ENCODE measurements around the gene TAOK2.
"Not testable (repeated sequence)": the region's sequence is repeated elsewhere in the genome, so short reads cannot be mapped to it uniquely, and the experiment has no call there.

The TAOK2 gene

DNA sequence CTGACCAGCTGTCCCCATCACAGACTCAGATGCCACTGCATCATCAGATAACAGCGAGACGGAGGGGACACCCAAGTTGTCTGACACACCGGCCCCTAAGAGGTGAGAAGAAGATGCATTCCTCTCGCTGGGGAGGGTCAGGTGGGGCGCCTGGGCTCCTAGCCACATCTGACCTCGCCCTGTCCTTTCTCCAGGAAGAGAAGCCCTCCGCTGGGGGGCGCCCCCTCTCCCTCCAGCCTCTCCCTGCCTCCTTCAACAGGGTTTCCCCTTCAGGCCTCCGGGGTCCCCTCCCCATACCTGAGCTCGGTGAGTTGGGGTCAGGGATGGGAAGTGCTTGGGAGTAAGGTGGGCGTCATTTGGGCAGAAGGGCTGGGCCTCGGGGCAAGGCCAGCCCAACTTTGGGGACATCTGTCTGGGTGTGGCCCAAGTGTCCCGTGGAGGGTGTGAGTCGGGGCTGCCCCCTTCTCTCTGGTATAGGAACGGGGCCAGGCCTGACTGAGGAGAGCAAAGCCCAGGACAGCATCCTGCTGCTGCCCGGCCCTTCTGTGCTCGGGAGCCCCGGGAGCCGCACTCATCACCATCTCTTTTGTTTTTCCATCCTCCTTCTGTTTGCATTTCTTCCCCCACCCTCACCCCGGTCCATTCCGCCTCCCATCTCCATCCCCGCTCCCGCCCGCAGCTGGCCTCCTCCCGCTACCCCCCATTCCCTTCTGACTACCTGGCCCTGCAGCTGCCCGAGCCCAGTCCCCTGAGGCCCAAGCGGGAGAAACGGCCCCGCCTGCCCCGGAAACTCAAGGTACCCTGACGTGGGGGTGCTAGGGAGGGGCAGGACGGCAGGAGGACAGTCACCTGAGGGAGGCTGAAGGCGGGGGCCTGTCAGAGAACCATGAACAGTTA is 27.3 kb downstream of the TAOK2 start:
- no peak for DNase-seq (ENCODE audit: extremely low read depth in 1 of 2, low read depth in 1 of 2)

DNA sequence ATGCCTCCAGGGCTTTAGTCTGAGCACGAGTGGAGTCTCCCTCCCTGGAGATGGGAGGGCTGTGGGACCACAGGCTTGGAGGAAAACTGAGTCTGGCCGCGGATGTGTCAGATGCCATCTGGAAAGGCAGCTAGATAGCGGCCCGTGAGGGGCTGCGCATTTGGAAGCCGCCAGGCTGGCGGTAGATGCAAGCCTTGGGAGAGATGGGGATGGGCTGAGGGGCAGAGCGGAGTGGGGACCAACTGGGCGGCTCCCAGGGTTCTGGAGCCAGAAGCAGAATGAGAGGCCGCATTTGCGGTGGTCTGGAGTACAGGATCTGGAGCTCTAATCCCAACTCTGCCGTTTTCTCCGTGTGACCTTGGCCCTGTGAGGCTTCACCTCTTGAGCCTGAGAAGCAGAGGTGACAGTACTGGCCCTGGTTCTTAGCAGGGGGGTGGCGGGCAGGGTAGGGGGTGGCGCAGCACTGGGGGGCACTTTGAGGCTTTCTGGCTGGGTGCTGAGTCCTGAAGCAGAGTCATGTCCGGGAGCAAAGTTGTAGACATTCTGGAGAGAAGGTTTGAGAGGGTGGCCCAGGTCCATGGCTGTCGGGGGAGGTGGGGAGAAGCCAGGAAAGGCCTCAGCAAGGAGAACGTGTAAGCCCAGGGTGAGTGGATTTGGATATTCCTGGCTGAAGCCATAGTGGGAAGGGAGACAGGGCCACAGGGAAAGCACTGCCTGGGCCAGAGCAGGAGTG is 29.1 kb downstream of the TAOK2 start:
- DNase-seq (ENCODE audit: extremely low read depth in 1 of 2, low read depth in 1 of 2): no peak

DNA sequence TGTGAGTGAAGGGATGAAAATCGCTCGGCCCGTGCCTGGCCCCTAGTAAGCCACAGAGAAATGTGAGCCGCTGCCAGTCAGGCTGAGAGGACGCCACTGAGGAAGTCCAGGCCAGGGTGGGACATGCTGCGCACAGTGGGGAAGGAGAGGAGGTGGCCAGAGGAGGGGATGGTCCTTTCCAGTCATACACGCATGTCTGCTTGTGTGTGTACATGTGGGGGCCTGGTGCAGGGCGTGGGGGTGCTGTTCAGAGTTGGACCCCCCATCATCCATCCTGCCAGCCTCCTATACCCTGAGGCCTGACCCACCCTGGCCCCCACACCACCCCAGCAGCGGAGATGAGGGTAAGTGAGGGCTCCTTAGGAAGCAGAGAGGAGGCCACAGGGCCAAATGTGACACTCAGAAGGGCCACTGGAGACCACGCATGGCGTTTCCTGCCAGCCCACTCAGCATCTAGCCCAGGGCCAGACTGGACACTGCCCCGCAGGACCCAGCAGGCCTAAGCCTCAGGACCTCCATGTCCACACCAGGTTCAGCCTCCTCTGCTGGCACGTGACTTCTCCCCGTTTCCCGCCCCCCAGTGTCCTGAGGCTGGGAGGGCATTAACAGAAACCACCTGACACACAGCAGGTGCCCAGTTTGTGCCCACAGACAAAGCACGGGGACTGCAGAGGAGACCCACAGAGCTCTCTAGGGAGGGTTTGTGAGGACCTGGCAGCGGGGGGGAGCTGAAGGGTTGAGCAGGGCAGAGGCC is 30.2 kb downstream of the TAOK2 start:
- DNase-seq (ENCODE audit: extremely low read depth in 1 of 2, low read depth in 1 of 2): no peak

DNA sequence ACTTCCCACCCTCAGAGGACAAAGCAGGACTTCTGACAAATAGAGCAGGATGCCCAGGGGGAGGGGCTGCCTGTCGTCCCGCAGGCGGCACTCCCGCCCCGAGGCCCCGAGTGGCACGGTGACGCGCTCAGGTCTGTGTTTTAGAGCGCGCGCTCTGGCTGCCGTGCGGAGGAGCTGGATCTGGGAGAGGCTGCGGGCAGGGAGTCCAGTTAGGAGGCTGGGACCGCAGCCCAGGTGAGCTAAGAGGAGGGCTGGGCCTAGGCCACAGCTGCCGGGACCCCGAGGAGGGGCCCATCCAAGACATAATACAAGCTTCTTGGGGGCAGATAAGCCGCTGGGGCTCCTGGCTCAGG is 30.7 kb downstream of the TAOK2 start:
- DNase-seq (ENCODE audit: extremely low read depth in 1 of 2, low read depth in 1 of 2): no peak

DNA sequence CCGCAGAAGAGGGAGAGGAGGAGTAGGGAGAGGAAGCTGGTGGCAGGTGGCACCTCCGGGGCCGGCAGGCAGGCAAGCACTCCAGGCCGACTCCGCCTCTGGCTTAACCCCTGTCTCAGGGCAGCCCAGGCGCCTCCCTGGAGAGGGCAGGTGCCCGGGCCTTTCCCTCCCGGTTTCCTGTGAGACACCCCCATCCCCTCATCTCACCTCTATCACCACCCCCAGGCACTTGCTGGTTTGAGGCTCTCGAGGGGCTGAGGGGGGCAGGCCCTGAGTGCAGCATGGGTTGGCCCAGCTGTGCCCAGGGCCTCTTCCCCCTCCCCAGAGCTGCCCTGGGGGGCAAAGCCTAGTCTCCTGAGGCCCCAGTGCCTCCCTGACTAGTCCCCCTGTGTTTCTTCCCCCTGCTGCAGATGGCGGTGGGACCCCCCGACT is 31.2 kb downstream of the TAOK2 start:
- no peak for DNase-seq (ENCODE audit: extremely low read depth in 1 of 2, low read depth in 1 of 2)

DNA sequence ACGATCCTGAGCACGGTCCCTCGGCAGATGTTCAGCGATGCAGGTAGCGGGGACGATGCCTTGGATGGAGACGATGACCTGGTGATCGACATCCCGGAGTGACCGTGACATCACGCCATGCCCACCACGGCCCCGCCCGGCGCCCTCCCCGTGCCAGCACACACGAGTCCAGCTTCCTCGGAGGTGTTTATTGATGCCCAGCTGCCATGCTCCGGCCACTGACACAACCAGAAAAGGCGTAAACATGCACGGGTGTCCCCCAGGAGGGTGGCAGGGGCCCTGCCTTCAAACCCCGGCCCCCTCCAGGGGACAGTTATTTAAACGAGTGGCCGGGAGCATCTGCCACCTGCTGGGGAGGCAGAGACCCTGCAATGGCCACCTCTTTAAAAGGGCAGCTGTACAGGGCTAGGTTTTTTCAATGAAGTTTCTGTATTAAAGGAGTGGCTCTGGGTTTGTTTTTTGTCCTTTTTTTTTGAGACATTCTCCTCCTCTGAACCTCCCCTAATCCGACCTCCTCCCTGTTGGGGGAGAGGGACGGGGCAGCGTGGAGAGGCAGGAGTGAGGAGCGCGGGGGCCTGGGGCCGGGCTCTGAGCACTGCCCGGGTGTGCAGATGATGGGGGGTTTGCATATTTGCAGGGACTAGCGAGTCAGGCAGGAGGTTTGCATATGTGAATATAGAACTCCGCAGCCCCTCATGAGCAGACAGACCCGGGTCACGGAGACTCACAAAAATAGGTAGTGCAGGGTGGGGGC is 31.9 kb downstream of the TAOK2 start:
- DNase-seq (ENCODE audit: extremely low read depth in 1 of 2, low read depth in 1 of 2): no peak

DNA sequence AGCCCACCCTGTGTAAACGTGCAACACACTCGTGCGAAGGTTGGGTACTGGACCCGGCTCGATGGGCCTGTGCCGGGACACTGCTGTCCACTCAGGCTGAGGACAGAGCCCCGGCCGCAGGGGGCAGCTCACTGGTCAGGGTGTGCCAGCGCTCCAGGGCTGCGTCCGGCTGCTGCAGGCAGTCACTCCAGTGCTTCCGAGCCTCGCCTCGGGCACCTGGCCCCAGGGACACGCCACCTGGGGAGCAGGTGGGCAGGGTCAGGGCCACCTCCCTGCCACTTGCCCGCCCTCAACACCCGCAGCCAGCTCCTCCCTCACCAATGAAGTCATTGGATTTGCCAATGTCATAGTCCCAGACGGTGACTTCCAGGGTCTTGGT is 32.4 kb downstream of the TAOK2 start:
- DNase-seq (ENCODE audit: extremely low read depth in 1 of 2, low read depth in 1 of 2): no peak

DNA sequence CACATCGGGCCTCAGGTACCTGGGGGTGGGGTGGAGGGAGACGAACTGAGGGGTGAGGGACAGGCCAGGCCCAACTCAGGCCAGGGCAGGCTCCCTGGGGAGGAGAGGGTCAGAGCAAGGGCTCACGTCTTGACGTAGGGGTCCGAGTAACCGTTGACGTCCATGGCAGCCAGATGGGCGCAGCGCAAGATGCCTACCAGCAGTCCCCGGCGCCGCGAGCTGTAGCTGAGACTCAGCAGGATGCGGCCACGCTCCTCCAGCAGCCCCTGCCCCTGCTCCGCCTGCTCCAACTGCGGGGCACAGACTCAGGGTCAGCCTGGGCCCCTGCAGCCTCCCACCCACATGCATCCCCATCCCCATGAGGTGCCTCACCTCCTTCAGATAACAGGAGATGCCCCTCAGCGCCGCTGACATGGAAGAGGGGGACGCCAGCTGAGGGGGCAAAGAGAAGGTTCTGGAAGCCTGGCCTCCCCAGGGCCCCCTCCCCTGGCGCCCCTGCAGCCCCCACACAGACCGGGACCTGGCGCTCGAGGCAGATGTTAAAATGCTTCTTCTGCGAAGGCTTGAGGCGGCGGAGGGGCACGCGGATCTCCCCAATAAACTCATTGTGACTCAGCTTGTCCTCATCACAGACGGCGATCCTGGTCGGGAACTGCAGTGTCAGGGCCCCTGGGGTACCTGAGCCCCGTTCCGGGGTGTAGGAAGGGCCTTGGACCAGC is 33.1 kb downstream of the TAOK2 start:
- DNase-seq (ENCODE audit: extremely low read depth in 1 of 2, low read depth in 1 of 2): no peak

DNA sequence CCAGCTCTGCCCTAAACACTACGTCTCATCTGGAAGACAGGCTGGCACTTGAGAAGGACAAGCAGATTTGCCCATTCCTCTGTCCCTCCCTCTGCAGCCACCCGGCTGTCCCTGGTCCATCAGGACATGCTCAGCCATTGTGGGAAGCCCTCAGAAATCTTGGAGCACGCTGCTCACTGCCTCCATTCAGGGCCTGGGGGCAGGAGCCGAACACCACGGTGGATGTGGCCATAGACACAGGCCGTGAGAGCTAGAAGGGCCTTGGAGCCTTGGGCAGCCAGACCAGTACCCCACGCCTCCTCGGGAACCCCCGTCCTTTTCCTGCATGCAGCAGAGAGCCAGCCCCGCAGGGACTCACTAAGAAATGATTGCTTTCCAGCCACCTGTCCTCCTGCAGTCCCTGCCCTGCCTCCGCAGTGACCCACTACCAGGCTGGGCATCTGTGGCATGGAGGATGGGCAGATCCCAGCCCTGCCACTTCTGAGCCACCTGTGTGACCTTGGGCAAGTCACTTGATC is 33.8 kb downstream of the TAOK2 start:
- DNase-seq (ENCODE audit: extremely low read depth in 1 of 2, low read depth in 1 of 2): no peak

DNA sequence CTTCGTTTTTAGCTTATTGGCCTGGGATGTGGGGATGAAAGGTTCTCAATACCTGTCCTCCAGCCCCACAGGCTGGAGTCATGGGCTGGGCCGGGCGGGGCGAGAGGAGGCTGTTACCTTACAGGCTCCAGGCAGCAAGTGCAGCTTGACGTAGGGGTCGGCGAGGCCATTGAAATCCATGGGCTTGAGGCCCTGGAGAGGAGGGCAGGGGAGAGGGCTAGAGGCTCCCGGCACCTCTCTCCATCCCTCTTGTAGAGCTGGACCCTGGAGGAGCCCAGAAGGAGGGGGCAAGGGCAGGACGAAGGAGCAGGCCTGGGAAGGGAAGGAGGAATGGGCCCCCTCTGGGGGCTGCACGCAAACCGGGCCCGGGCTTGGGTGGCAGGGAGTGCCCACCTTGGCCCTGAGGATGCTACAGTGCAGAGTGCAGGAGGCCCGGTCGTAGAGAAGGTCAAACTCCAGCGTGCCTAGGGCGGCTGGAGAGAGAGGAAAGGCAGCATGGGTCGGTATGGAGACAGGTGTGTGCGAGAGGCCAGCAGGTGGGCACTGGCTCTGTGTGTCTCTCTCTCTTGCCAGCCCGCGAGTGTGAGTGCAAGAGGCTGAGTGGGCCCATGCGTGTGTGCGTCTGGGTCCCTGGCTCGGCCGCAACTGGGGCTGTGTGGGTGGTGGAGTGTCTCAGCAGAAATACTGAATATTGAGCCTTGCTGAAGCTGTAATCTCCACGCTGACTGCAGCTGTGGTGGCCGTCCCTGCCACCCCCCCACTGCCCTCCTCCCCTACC is 35.6 kb downstream of the TAOK2 start:
- no peak for DNase-seq (ENCODE audit: extremely low read depth in 1 of 2, low read depth in 1 of 2)

DNA sequence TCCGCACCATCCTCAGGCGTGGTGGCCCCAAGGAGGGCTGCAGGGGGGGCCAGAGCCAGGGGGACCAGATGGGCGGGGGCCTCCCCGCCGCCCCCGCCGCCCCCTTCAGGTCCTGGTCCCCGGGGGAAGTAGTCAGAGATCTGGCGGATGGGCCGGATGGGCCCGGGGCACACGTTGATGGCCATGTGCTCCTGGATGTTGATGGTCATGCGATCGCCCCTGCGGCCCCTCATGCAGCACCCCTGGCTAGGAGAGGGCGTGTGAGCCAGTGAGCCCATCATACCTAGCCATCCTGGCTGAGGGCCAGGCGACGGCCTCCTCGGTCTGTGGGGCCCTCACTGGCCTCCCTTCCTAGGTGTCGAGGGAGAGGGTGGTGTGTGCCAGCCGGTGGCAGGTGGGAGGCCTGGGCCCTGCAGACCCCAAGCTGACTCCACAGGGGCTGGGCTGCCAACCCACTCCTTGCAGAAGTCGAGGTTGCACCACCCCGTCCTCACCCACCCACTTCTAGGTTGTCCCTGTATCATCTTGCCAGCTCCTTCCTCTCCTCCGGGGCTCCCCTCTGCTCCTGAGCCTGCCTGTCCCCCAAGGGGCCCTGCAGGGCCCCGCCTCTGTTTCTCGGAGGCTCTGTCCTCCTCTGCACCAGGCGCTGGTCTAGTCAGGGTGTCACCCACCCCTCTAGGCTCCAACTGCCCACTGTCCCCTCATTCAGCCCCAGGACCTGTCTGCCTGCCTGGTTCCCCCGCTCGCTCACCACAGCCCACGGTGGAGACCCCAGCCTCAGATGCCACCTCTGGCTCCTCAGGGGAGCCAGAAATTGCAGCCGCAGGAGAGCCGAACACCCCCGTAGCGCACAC is 36.5 kb downstream of the TAOK2 start:
- no peak for DNase-seq (ENCODE audit: extremely low read depth in 1 of 2, low read depth in 1 of 2)

DNA sequence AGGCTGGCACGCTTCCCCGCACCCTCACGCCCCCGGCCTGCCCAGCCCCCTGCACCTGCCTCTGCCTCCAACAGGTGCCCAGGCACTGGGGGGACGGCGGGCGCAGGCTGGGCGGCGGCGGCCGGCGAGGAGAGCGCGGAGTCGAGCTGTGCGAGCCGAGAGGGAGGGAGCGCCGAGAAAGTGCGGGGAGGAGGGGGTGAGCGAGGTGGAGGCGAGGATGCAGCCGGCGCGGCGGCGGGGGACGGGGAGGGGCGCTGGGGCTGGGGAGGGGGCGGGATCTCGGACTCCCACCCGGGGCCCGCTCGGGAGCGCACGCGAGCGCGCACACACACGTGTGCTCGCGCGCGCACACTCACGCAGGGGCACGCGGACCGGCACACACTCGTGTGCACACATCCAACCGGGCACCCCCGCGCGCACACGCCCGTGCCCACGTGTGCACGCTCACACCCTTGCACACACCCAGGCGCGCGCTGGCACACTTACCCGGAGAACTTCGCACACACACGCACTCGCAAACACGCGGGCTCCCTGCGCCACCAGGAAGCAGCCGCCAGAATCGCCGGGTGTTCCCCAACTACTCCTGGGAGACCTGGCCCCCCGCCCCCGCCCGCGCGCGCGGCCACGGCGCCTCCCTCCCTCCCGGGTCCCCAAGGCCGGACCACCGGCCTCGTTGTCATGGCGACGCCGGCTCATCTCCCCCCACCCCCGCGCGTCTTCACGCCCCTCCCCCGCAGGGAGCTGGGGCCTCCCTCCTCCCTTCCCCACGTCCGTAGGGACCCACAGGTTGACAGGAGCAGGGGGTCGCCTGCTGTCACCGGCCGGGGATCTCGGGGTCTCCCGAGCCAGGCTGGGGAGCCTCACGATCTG is 37.4 kb downstream of the TAOK2 start, which contains the start of gene DOC2A:
Gene DOC2A, minus strand, starts transcription at position 184 of the 870 bp plus-strand sequence. CDS start 805 bp downstream, outside the sequence.
- no peak for DNase-seq (ENCODE audit: extremely low read depth in 1 of 2, low read depth in 1 of 2)

DNA sequence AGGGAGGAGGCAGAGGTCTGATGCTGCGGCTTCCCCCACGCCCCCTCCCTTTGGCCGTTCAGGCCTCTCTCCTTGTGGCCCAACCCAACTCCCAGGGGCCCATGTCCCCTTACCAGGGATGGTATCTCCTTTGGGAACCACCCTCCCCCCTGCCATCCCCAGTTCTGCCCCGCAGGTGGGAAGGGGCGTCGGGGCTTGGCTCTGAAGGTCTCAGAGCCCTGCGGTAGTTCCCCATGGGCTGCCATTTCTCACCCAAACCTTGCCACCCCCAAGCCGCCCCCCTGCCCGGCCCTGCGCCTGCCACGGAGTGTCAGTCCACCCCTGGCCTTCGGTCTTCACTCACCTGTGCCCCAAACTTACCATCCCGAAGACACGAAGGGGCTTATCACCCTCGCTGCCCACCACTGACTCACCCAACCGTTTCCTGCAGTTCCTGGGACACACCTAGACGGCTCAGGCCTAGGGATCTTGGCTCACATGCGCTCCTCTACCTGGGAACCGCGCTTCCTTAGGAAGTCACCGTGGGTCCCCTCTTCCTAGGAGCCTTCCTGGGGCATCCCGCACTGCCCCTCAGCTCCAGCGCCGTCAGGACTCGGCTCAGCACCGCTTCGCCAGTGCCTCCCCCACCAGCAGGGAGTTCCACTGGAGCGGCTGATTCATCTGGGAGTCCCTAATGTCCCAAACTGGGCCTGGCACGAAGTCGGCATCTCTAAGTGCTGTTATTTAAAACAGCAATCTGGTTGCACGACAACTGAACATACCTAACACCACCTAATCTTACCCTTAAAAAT is 38.2 kb downstream of the TAOK2 start:
- no peak for DNase-seq (ENCODE audit: extremely low read depth in 1 of 2, low read depth in 1 of 2)

DNA sequence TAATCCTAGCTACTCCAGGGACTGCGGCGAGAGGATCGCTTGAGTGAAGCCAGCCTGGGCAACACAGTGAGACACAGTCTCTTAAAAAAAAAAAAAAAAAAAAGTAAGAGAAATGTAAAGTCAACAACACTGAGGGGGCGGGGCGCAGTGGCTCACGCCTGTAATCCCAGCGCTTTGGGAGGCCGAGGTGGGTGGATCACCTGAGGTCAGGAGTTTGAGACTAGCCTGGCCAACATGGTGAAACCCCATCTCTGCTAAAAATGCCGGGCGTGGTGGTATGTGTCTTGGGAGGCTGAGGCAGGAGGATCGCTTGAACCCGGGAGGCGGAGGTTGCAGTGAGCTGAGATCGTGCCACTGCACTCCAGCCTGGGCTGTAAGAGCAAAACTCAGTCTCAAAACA is 38.9 kb downstream of the TAOK2 start:
- DNase-seq (ENCODE audit: extremely low read depth in 1 of 2, low read depth in 1 of 2): not testable (repeated sequence)

DNA sequence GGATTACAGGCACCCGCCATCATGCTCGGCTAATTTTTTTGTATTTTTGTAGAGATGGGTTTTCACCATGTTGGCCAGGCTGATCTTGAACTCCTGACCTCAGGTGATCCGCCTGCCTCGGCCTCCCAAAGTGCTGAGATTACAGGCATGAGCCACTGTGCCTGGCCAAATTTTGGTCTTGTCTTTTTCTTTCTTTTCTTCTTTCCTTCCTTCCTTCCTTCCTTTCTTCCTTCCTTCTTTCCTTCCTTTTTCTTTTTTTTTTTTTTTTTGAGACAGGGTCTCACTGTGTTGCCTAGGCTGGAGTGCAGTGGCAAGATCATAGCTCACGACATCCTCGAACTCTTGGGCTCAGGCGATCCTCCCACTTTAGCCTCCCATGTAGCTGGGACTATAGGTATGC is 41.8 kb downstream of the TAOK2 start:
- not testable (repeated sequence) for DNase-seq (ENCODE audit: extremely low read depth in 1 of 2, low read depth in 1 of 2)

DNA sequence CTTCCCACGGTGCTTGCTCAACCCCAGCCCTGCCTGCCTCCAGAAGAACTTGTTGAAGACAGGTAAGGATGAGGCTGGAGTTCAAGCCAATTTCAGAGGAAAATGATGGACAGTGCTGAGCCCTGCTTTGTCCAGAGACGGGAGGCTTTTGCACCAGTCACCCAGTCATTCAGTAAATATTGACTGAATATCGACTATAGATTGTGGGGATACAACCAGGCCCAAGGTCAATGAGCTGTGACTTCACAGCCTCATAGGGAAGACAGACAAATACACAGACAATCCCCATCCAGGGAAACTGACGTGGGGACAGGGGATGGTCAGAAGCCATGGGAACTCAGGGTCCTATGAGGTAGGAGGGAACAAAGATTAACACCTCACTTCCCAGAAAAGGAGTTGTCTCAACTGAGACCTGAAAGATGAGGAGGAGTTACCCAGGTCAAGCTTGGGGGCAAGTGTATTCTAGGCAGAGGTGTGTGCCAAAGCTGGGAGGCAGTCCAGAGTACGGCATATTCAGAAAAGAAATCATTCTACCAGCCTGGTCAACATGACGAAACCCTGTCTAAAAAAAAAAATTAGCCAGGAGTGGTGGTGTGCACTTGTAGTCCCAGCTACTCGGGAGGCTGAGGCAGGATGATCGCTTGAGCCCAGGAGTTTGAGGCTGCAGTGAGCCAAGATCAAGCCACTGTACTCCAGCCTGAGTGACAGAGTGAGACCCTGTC is 43.0 kb downstream of the TAOK2 start:
- DNase-seq (ENCODE audit: extremely low read depth in 1 of 2, low read depth in 1 of 2): no peak

Data from activated CD8-positive, alpha-beta memory T cell treated with anti-CD3 and anti-CD28 coated beads for 1 hour (primary cell).